ENCODE data around the gene CACNA1A. TPM values are rescaled to one million over a fixed set of nuclear protein-coding genes. Genes with fewer than 3 reads are reported as not detected.

The CACNA1A gene
- total and polyA plus RNA-seq, 2 of the 13 experiments (the other 11 are each of a cell fraction or from before 2014, with no cell fraction given) = not detected

DNA sequence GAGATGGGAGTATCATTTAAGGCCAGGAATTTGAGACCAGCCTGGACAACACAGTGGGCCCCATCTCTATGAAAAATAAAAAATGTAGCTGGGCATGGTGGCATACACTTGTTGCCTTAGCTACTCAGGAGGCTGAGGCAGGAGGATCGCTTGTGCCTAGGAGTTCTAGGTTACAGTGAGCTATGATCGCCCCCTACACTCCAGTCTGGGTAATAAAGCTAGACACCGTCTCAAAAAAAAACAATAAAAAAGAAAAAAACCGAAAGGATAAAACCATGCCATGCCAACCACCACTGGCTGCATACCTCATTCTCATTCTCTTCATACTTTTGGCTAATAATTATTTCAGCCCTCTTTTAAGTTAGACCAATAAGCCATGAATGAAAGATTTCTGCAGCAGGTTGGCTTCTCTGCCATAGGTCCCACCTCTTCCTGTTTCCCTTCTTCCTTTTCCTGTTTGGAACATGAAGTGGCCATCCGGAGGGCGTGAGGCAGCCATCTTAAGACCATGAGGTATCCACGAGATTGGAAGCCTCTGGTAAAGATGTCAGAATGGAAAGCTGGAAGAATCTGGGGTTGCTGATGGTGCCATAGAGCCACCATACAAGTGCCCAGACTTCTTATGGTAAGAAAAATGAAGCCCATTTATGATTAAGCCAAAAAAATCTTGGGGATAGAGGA lies 171.3 kb downstream of the CACNA1A start:
- no peaks in the 10 kb centered on the region for H3K79me2 ChIP-seq (ENCODE audit: insufficient read depth, low read length)
- CTCF ChIA-PET (ENCODE audit: low intra/inter-chr PET ratio, low total read pairs) = no interaction called here
- no peak for DNase-seq (ENCODE audit: low spot score)
- BruUV-seq (replicated peaks) = no TSS peak
- H2AFZ ChIP-seq (ENCODE audit: low read length) = no peak overlapping the region
- H3K27ac ChIP-seq (ENCODE audit: extremely low read length, insufficient read depth, low read length) = no peak overlapping the region
- H3K4me1 ChIP-seq (ENCODE audit: insufficient read depth, low read length) = no peaks in the 10 kb centered on the region
- no peak overlapping the region for H3K4me3 ChIP-seq (replicated peaks in 1 of 3; ENCODE audit: insufficient read depth in 1 of 3, low read depth in 2 of 3, low read length in 3 of 3)
- H3K27me3 ChIP-seq (ENCODE audit: control insufficient read depth in 1 of 2, insufficient read depth in 2 of 2, low read length in 2 of 2) = no peaks in the 10 kb centered on the region; a peak in 1 of 5 replicates
- no peaks in the 10 kb centered on the region for H4K20me1 ChIP-seq (ENCODE audit: insufficient read depth, low read length)
- intact Hi-C loops (cut with micrococcal nuclease; ENCODE audit: unreplicated experiment) = no loop called here
- ATAC-seq = no peak
- FAIRE-seq = no peak
- POLR2A ChIA-PET = no interaction called here
- TF ChIP-seq CBX2 (IDR thresholded peaks at IDR 0.05; ENCODE audit: low read depth, low read length) = no peak
- no peak for TF ChIP-seq CBX2 (CRISPR knock-in tag; IDR thresholded peaks at IDR 0.05; ENCODE audit: low read depth)
- peak; percentile 33 for TF ChIP-seq GABPA (IDR thresholded peaks at IDR 0.05; ENCODE audit: low read depth, low read length)
- TF ChIP-seq GABPA (CRISPR knock-in tag; IDR thresholded peaks at IDR 0.05; ENCODE audit: low read depth) = peak; percentile 55
- in situ Hi-C loops (cut with HindIII; ENCODE audit: extremely low pct_ligation_motif_present, low pct_unique_long_range_greater_than_20kb) = no loop called here
- WGBS (ENCODE audit: low lambda C conversion rate) = 14% methylated on average over 7 of the region's 7 CpGs
- H3K36me3 ChIP-seq (replicated peaks in 1 of 2; ENCODE audit: control insufficient read depth in 1 of 2, insufficient read depth in 2 of 2, low read length in 2 of 2) = no peaks in the 10 kb centered on the region
- H3K4me2 ChIP-seq (ENCODE audit: low read depth, low read length) = no peak overlapping the region
- H3K9me3 ChIP-seq (ENCODE audit: low read length) = peaks cover 4% of the 10 kb centered on the region; the same call in 1 of the 2 replicates
- no peak overlapping the region for H3K9ac ChIP-seq (ENCODE audit: insufficient read depth, low read depth, low read length)

DNA sequence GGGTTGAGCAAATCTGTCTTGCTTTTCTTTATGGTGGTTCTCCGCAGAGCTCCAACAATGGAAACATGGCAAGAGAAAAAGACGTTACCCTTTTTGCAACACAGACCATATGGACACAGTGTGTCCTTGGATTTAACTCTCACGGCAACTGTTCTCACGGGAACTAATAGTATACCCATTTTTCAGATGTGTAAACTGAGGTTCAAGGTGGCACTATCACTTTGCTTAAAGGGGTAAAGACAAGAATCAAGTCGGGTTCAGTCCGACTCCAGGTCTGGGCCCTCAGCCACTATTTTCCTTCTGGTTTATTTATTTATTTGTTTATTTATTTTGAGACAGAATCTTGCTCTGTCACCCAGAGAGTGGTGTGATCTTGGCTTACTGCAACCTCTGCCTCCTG lies 176.0 kb downstream of the CACNA1A start:
- ChIA-PET POLR2A (no interaction called here), CTCF (ENCODE audit: low intra/inter-chr PET ratio, low total read pairs) (no interaction called here)
- intact Hi-C loops (cut with micrococcal nuclease; ENCODE audit: unreplicated experiment) = no loop called here
- in situ Hi-C loops (cut with HindIII; ENCODE audit: extremely low pct_ligation_motif_present, low pct_unique_long_range_greater_than_20kb) = no loop called here
- 48% methylated on average over 6 of the region's 6 CpGs for WGBS (ENCODE audit: low lambda C conversion rate)
- H3K9me3 ChIP-seq (ENCODE audit: low read length) = peaks cover 4% of the 10 kb centered on the region; the same call in 1 of the 2 replicates
- DNase-seq (ENCODE audit: low spot score) (no peak), ATAC-seq (no peak), FAIRE-seq (no peak)
- no peak overlapping the region for H3K4me2 ChIP-seq (ENCODE audit: low read depth, low read length)
- H3K27ac ChIP-seq (ENCODE audit: extremely low read length, insufficient read depth, low read length) = no peak overlapping the region
- H3K79me2 ChIP-seq (ENCODE audit: insufficient read depth, low read length) = no peaks in the 10 kb centered on the region
- H3K27me3 ChIP-seq (ENCODE audit: control insufficient read depth in 1 of 2, insufficient read depth in 2 of 2, low read length in 2 of 2) = no peaks in the 10 kb centered on the region
- BruUV-seq (replicated peaks) = no TSS peak
- no peaks in the 10 kb centered on the region for H3K4me1 ChIP-seq (ENCODE audit: insufficient read depth, low read length)
- H3K9ac ChIP-seq (ENCODE audit: insufficient read depth, low read depth, low read length) = no peak overlapping the region
- no peak overlapping the region for H2AFZ ChIP-seq (ENCODE audit: low read length)
- no peak for TF ChIP-seq ZNF430 (CRISPR knock-in tag; IDR thresholded peaks at IDR 0.05)
- peak; percentile 58 for TF ChIP-seq ZNF629 (CRISPR knock-in tag; conservative IDR thresholded peaks at IDR 0.05)
- no peaks in the 10 kb centered on the region for H3K36me3 ChIP-seq (replicated peaks in 1 of 2; ENCODE audit: control insufficient read depth in 1 of 2, insufficient read depth in 2 of 2, low read length in 2 of 2)
- no peak overlapping the region for H3K4me3 ChIP-seq (replicated peaks in 1 of 3; ENCODE audit: insufficient read depth in 1 of 3, low read depth in 2 of 3, low read length in 3 of 3)
- H4K20me1 ChIP-seq (ENCODE audit: insufficient read depth, low read length) = no peaks in the 10 kb centered on the region

All from HepG2 (cell line).